Measurements from ENCODE around the gene ATXN7L1. TPM values are rescaled to one million over a fixed set of nuclear protein-coding genes. Genes with fewer than 3 reads are reported as not detected.

Gene ATXN7L1
- total RNA-seq, 4 donors from 2014 or later = 30.8 to 45.8 (median 39.3) TPM

DNA sequence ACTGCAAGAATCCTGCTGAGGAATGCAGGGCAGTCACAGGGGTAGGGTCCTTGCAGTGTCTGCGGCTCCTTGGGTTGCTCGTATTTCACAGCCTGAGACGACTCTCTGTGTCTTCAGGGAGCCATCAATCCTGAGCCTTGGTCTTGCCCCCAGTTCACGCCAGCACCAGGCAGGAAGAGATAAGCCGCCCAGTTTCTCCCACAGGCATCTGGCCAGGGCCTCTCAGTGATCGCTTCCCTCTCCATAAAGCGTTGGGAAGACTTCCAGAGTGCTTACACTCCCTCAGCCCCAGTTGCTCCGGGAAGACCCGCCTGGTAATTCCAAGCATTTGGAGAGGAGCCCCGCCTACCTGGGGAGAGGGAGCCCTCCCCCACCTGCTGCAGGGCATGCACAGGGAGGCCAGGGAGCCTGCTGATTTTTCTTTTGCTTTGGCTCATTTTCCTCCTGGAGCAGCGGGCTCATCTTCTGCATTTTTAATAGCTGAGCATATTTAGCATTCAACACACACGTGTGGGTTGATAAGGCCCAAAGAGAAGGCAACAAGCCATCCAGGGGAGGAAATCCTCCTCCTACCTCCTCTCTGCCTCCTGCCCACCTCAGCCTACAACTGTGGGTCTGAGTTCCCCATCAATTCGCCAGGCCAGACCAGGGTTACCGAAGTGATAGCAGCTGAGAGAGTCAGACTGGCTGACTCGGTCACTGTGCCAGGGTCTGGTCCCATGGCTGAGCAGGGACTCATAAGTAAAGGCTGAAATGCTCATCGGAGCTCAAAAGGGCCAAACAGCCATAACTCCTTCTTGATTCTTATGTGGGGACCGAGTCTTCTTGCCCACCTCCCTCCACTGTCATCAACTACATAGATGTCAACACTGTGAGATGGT, 220.7 kb downstream of the ATXN7L1 start:
- no peaks in the 10 kb centered on the region for H3K4me1 ChIP-seq
- no peaks in the 10 kb centered on the region for H3K27me3 ChIP-seq
- H3K36me3 ChIP-seq = peaks cover 0 to 7% (median 0%) of the 10 kb centered on the region in 3 donors
- H3K9me3 ChIP-seq = no peaks in the 10 kb centered on the region
- TF ChIP-seq POLR2A (IDR thresholded peaks at IDR 0.05) = no peak
- TF ChIP-seq, protein P1, sequence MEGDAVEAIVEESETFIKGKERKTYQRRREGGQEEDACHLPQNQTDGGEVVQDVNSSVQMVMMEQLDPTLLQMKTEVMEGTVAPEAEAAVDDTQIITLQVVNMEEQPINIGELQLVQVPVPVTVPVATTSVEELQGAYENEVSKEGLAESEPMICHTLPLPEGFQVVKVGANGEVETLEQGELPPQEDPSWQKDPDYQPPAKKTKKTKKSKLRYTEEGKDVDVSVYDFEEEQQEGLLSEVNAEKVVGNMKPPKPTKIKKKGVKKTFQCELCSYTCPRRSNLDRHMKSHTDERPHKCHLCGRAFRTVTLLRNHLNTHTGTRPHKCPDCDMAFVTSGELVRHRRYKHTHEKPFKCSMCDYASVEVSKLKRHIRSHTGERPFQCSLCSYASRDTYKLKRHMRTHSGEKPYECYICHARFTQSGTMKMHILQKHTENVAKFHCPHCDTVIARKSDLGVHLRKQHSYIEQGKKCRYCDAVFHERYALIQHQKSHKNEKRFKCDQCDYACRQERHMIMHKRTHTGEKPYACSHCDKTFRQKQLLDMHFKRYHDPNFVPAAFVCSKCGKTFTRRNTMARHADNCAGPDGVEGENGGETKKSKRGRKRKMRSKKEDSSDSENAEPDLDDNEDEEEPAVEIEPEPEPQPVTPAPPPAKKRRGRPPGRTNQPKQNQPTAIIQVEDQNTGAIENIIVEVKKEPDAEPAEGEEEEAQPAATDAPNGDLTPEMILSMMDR (IDR thresholded peaks at IDR 0.05) = no peak
- no peak for DNase-seq
- H3K27ac ChIP-seq = no peak overlapping the region
- H3K4me3 ChIP-seq = no peak overlapping the region

DNA sequence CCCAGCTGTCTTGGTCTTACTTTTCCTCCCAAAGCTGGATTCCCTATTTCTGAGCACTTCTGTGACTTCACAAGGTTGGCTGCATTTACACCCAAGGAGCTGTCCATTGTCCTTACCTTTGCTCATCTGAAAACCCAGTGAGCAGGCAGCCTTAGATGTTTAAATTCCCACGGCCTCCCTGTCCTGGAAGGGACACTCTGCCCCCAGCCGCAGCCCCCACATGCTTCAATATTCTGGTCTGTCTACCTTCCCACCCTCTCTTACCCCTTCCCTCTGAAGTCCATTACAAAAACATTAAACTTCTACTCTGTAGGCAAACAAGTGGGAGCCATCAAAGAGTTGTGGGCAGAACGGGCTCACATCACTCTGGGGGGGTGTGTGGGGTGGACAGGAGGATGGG, 221.3 kb downstream of the ATXN7L1 start:
- DNase-seq = no peak
- Histone ChIP-seq H3K36me3 (peaks cover 0 to 7% (median 0%) of the 10 kb centered on the region in 3 donors), H3K4me1 (no peaks in the 10 kb centered on the region), H3K27ac (no peak overlapping the region), H3K4me3 (no peak overlapping the region), H3K9me3 (no peaks in the 10 kb centered on the region), H3K27me3 (no peaks in the 10 kb centered on the region)
- TF ChIP-seq, protein P1 (IDR thresholded peaks at IDR 0.05) = no peak
- TF ChIP-seq POLR2A (IDR thresholded peaks at IDR 0.05) = no peak

DNA sequence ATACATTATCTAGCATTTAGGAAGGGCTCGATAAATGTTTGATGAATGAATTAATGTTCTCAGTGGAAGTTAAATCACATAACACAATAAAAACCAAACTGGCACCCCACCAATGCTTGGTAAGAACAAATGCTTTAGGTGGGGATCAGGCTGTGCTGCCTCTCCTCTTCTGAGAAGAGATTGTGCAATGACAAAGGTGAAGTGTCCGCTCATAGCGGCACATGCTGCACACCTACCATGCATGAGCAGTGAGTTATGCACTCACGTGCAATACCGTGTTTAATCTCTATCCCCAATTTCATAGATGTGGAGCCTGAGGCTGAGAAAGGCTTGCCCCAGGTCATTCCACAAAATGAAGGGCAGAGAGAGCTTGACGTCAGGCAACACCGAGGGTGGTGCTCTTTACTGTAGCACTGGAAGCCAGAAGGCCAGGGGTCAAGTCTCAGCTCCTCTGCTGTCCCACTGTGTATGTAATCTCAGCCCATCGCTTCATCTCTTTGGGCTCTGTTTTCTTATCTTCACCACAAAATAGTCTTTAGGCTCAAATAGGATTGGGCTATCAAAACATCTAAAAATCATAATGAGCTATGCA, 222.2 kb downstream of the ATXN7L1 start:
- no peak for DNase-seq
- no peak overlapping the region for H3K27ac ChIP-seq
- H3K36me3 ChIP-seq = peaks cover 0 to 7% (median 0%) of the 10 kb centered on the region in 3 donors
- no peaks in the 10 kb centered on the region for H3K4me1 ChIP-seq
- TF ChIP-seq, protein P1 (IDR thresholded peaks at IDR 0.05) = no peak
- TF ChIP-seq POLR2A (IDR thresholded peaks at IDR 0.05) = no peak
- H3K27me3 ChIP-seq = no peaks in the 10 kb centered on the region
- H3K9me3 ChIP-seq = no peaks in the 10 kb centered on the region
- no peak overlapping the region for H3K4me3 ChIP-seq

DNA sequence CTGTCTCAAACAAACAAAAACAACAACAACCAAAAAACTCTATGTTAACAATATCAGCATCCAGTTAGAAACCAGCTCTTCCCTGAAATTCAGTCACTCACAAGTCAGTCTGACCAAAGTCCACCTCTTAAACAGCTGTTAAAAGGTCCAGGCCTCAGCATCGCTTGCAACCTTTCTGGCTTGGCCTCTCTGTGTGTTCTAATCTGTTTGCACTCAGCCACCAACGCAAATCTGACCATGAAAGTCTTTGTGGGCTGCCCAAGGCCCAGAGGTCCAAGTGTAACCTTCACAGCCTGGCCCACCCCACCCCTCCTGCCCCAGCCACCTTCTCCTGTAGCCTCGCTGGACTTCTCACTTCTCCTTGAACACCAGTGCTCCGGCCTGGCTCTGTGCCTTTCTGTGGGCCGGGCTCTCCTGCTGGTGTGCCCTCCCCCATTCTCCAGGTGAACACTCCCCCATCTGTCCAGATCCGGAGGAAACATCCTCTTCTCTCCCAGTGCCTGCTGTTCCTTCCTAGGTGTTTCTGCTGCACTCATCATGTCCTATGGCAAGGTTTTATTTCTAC, 222.9 kb downstream of the ATXN7L1 start:
- no peak for DNase-seq
- H3K27ac ChIP-seq = no peak overlapping the region
- no peaks in the 10 kb centered on the region for H3K27me3 ChIP-seq
- H3K4me3 ChIP-seq = no peak overlapping the region
- peaks cover 0 to 7% (median 0%) of the 10 kb centered on the region in 3 donors for H3K36me3 ChIP-seq
- no peak for TF ChIP-seq POLR2A (IDR thresholded peaks at IDR 0.05)
- TF ChIP-seq, protein P1 (IDR thresholded peaks at IDR 0.05) = no peak
- H3K4me1 ChIP-seq = no peaks in the 10 kb centered on the region
- H3K9me3 ChIP-seq = no peaks in the 10 kb centered on the region

DNA sequence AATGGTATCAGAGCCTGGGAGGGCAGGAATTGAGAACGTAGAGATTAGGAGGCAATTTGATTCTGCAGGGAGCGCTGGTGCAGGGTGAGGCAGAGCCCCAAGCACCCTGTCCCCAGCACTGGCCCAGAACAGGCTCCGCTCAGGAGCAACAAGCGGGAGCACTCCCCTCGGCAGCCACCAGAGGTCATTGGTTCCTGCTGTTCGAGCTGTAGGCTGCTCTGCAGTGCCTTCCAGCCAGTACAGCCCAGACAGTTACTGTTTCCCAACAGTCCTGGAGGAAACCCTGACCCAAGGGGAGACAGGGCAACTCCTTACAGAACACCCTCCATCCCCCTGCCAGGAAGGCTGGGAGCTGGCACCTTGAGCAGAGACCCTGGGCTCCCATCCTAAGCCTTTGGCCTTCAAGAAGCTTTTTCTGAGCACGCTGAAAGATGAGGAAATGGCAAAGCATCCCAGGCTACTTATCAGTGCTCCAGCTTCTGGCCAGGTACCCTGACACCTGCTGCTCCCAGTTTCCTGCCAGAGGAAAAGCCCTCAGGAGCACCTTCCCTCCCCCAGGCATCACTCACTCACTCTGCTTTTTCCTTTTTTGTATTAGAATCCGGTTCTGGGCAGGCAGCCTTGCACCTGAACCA, 223.9 kb downstream of the ATXN7L1 start:
- H3K27ac ChIP-seq = no peak overlapping the region
- no peak overlapping the region for H3K4me3 ChIP-seq
- no peaks in the 10 kb centered on the region for H3K4me1 ChIP-seq
- H3K9me3 ChIP-seq = no peaks in the 10 kb centered on the region
- peak; percentile 56 to 87 (median 83) for DNase-seq
- TF ChIP-seq, protein P1 (IDR thresholded peaks at IDR 0.05) = peak; percentile 60 to 86 (median 79)
- TF ChIP-seq POLR2A (IDR thresholded peaks at IDR 0.05) = no peak
- no peaks in the 10 kb centered on the region for H3K27me3 ChIP-seq
- H3K36me3 ChIP-seq = peaks cover 0 to 7% (median 0%) of the 10 kb centered on the region in 3 donors

All from Peyer's patch (tissue), 4 donors.